NCI-H2227 treated with DMSO at 0.1 percent for 48 hours (cell line): Measurements from ENCODE around the gene SCAMP5.

Experiments
- DNase-seq: peaks from one replicate; lab custom pipeline; 2025; lab: John Stamatoyannopoulos, UW

SCAMP5 gene, protein sequence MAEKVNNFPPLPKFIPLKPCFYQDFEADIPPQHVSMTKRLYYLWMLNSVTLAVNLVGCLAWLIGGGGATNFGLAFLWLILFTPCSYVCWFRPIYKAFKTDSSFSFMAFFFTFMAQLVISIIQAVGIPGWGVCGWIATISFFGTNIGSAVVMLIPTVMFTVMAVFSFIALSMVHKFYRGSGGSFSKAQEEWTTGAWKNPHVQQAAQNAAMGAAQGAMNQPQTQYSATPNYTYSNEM

DNA sequence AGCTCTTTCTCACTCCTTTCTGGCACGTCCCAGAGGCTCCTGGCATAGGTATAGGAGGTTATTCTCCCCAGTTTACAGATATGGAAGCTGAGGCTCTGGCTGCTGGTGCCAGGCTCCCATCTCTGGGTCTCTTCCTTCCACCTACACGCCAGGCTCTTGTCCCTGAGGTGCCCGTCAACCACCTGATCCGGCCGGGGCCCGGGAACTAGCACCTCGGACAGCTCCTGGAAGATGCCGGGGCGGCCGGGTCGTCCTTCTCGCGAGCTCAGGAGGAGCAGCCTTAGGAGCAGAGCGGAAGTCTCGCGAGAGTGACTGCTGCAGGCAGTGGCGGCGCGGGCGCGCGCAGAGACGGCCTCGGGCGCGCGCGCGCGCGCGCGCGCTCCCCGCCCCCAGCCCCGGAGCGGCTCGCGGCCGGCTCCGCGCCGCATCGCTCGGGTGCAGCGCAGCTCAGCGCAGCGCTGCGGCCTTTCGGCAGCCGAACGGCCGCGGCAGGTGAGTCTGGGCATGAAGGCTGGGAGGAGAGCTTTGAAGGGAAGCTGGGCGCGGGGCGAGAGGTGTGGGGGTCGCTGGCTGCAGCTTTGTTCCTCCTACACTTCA is at the start of gene SCAMP5:
SCAMP5 (plus strand) TSS at position 382 of the 597 bp plus-strand sequence. CDS start 16,277 bp downstream, outside the sequence.
- DNase-seq = peak; percentile 80

DNA sequence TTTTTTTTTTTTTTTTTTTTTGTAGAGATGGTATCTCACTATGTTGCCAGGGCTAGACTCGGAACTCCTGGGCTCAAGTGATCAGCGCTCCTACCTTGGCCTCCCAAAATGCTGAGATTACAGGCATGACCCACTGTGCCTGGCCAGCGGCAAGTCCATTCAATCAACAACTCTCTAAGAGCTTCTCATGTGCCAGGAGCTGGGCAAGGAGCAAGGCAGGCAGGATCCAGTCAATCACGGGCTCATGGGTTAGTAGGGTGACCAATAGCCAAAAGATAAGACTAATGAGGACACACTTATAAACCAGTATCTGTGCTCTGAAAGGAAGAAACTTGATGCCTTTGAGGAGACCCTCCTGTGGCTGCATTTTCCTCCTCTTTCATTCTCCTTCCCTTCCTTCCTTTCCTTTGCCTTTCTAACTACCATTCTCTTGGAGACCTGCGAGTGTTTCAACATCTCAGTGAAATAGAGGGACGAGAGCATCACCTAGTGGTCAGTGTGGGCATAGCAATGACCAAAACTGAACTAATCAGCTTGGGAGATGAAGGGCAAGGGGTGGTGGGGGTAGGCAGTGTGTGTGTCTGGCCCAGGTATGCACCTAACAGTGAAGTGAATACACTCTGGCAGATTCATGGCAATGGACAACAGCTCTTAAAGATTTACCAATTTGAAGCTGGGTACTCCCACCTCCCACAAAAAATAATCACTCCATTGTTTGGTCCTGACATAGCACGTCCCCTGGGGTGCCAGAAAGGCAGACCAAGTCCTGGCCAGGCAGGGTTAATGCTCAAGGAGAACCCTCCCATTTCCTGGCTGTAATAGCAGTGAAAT is 45.1 kb upstream of the SCAMP5 start:
- peak; percentile 38 for DNase-seq

DNA sequence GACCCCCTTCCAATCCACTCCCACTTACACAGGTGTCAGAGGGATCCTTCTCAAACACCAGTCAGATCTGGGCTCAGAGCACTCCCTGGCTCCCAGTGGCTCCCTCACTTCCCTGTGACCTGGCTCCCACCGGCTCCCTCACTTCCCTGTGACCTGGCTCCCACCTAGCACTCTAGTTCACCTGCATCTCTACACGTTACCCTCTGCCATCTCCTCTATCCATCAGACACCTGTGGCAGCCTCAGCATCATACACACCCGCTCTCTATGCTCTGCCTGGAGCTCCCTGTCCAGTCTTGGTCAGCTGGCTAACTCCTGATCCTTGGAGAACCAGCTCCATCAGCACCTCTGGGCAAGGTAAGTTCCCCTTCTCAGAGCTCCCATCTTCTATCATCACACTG is 44.4 kb upstream of the SCAMP5 start:
- no peak for DNase-seq

DNA sequence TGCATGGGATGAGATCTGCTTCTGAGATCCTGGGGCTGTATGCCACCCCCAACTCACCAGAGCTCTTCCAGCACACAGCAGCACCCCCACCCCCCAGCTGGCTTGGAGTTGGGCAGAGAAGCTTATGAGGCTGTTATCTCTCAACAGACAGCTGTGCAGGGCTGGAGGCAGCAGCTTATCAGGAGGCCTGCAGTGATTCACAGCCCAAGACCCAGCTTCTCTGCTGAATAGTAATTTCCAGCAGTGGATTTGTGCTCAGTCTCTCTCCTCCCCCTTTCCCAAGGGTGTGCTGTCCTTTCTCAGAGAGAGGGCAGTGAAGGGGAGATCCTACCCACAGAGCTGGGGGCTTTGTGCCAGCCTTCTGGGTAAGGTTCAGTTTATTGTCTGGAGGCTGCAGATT is 40.8 kb upstream of the SCAMP5 start:
- DNase-seq = peak; percentile 17

DNA sequence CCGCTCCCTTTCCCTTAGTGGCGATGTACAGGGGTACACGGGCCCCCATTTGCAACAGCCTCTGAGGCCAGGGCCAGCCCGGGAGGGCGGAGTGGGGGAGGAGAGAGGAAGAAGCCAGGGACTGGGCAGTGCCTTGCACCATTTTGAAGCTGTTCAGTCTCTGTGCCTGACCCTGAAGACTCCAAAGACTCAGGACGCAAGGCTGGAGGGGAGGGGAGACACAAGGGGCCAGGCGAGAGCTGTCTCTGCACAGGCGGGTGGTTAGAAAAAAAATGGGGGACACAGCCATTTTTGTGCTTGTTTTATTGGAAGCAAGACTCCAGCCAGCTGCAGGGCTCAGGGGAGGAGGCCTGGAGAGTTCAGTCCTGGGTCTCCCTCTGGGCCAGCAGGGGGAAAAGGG is 40.3 kb upstream of the SCAMP5 start:
- DNase-seq = no peak

DNA sequence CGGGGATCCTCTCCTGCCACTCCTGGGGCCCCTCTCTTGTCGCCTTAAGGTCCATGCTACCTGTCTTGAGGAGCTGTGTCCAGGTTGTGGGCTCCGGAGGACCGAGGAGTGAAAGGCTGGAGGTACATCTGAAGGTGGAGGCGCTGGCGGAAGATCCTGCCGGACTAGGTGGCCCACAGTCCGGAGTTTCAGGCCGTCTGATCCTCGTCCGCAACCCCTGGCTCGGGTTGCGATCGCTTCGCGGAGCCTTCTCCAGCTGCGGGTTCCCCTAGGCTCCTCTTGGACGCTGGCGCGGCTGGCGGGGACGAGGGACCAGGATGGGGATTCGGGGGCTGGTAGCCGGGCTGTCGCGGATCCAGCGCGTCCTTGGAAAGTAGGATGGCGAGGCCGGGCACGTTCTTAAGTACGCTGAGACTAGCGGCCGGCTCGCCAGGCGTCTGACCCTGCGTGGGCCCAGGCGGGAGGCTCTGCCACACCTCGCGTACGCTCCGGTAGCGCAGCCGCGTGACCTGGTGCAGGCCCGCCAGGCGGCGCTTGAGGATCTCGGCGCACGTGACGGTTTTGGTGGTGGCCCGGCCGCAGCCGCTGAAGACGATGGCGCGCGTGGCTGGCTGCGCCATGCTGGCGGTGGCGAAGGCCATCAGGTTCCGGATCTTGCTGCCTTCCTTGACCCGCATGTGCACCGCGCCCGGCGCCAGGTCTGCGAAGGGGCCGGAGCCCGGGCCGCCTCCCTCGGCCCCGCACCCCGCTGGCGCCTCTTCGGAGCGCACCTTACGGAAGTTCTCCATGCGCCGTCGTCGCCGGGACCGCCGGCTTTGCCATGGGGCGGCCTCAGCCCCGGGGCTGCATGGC is 39.3 kb upstream of the SCAMP5 start:
- DNase-seq = no peak

DNA sequence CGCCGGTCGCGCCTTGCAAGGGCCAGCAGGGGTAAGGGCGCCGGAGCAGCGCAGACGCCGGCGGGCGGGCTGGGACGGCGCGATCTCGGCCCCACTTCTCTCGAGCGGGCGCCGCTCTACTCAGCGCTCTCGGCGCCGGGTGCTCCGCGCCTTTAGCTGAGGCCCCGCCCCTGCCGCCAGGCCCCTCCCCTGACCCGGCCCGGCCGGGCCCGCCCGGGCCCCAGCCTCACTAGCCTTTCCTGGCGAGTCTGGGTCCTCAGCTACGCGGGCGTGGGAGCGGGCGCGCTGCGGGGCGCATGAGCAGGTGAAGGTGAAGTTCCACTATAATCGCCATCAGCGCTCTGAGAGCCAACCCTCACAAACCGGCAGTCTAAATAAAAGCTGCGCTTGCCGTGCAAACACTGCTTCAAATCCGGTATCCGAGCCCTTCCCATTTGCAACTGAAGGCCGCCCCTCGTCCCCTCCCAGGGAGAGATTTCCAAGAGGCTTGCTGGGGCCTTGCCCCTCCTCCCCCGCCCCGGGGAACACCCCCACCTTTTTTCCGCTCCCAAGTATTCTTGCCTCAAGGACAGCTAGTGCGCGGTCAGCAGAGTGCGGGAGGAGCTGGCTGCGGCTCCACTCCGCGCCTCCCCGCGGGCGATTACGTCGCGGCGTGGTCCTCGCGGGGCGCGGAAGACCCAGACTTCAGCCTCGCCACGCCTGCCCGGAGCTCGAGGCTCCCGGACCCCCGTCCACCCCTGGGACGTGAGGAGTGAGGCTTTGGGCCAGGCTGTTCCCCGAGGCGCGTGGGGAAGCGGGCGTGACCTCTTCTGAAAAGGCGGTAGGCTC is 38.5 kb upstream of the SCAMP5 start, which contains the start of gene RPP25:
RPP25 (minus strand) TSS at position 125 of the 828 bp plus-strand sequence. CDS start 189 bp downstream, outside the sequence.
- DNase-seq = peak; percentile 62

DNA sequence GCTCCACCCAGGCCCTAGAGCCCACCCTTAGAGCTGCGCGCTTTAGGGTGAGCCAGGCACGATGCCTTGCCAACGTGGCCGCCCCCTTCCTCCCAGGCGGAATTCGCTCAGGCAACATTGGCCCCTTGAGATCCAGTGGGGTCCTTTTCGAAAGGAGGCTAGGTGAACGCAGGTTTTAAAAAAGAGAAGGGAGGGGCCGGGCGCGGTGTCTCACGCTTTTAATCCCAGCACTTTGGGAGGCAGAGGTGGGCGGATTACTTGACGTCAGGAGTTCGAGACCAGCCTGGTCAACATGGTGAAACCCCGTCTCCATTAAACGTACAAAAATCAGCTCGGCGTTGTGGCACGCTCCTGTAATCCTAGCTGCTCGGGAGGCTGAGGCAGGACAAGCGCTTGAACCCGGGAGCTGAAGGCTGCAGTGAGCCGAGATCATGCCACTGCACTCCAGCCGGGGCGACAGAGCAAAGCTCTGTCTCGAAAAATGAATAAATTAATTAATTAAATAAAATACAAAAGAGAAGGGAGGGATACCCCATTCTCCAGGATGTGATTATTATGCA is 37.8 kb upstream of the SCAMP5 start:
- peak; percentile 55 for DNase-seq

DNA sequence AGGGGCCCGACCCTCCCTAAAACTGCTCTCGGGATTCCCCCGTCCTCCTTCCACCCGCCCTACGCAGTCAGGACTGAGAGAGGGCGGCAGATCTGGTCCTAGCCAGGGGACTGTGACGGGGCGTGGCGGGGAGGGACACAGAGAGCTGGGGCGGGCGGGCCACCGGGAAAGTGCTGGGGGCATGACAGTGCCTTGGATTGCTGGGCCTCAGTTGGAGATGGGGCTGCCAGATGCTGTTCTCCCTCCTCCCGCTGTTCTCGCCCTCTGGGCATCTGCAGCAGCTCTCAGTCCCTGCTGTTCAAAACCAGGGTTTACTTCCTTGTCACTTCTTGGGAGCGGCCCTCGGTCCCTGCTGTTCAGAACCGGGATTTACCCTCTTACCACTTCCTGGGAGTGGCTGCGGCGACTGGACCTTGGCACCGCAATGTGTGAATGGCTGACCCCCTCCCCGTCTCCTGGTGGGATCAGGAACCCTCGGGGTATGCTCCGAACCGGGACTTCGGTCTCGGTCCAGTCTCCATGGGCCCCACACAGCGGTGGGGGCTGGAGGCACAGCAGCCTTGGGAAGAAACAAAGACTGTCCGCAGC is 36.9 kb upstream of the SCAMP5 start:
- DNase-seq = no peak

DNA sequence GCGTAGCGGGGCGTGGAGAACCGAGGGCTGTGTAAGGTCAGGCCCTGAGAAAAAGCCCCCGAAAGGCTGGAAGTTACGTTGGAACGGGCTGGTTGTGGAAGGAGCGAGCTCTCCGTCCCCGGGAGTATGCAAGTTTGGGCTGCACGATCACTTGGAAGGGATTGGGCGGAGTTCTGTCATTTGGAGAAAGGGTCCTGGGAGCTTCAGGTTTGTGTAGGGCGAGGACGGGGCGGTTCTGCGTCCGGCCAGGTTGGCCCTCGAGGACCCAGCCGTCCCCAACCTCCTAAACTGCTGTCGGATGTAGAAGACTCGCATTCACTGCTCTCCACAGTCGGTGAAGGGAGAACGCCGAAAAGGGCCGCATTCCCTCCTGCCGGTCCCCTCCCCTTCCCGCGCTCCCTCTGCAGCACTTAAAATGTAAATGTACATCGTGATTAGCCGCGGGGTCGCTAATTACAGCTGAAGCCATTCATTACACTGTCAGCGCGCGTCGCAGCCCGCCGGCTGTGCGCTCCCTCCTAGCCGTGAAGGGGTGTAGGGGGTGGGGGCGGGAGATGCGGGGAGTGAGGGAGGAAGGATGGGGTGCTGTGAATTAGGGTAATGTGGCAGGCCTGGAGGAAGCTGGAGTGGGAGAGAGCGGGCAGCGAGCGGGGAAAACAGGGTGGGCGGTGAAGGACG is 36.3 kb upstream of the SCAMP5 start:
- no peak for DNase-seq

DNA sequence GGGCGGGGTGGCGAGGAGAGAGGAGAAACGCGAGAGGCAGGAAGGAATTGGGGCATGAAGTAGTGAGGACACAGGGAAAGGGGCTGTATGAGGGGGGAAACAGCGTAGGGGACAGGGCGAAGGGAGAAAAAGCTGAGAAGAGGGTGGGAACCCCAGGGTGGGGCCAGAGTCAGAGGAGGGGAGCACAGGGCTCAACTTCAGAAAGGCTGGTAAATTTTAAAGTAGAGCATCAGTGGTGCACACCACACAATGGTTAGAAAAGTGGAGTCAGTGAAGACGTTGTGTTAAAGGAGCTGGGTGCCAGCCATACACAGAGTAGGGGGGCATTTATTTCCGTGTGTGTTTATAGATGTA is 35.8 kb upstream of the SCAMP5 start:
- DNase-seq = peak; percentile 35

DNA sequence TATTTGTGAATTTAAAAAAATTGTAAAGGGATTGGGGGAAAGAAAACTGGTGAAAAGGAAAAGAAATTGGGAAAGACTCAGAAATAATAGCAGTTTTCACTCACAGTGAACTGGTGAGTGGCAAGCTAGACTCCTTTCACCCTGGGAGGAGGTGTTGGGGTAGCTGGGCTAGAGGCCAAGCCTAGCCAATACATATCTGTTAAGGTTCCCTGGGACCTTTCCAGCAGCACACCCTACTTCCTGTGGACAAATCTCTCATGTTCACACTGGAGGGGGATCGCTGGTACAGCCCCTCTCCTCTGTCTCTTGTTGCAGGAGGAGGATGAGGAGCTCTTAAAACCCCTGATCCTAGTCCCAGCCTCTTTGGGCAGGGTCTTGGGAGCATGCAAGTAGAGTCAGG is 35.1 kb upstream of the SCAMP5 start:
- DNase-seq = no peak

DNA sequence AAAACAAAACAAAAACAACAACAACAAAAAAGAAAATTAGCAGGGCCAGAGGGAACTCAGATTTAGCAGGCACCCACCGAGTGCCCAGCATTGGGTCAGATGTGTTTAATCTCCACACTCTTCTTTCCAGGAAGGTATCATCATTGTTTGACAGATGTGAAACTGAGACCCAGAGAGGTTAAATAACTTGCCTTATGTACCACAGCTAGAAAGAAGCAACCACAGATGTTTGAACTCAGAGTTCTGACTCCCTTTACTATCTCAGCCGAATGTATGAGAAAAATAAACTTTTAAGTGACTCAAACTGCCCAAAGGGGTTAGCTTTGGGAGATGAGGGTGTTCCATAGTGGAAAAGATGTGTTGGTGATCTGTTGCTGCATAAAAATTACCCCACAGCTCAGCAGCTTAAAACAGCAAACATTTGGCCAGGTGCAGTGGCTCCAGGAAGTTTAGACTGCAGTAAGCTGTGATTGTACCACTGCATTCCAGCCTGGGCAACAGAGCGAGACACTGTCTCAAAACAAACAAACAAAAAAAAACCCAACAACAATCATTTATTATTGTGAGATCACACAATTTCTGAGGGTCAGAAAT is 34.3 kb upstream of the SCAMP5 start:
- no peak for DNase-seq

DNA sequence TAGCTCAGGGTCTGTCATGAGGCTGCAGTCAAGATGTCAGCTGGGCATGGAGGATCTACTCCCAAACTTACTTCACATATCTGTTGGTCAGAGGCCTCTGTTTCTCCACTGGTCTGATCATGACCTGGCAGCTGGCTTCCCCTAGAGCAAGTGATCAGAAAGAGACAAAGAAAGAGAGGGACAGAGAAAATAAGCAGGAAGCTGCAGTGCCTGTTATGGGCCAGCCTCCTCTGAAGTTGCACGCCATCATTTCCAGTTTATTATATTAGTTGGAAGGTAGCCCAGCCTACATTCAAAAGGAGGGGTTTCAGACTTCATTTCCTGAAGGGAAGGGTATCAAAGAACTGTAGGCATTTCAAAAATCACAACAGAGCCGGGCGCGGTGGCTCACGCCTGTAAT is 33.7 kb upstream of the SCAMP5 start:
- no peak for DNase-seq

DNA sequence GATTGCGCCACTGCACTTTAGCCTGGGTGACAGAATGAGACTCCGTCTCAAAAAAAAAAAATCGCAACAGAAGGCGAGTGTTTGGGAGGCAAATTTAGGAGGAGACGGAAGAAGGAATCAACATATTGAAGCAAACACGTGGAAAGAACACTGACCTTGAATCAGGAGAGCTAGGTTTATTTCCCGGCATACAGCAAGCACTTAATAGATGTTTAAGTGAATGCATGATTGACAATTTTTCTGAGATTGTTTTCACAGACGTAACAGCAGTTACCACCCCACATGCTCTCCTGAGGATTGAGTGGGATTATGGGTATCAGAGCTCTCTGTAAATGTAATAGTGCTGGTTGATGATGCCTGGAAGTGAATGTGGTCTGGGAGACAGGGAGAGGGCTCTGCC is 33.1 kb upstream of the SCAMP5 start:
- DNase-seq = no peak

DNA sequence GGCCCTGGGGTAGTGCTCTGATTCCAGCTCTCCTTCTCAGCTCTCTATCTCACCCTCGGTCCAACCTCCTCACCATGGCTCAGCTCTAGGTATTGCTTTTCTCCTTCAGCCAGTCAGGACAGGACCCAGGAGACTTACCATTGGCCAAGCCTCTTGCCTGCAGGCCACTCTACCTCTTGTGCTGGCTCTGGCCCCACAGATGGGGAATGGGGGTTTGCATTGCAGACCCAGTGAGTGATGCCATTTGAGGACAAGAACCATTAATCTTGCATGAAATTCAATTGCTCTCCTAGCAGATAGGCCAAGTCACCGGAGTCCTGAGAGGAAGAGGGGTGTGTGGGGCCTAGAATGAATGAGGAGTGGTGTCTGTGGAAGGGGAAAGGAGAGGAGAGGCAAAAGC is 32.7 kb upstream of the SCAMP5 start:
- no peak for DNase-seq

DNA sequence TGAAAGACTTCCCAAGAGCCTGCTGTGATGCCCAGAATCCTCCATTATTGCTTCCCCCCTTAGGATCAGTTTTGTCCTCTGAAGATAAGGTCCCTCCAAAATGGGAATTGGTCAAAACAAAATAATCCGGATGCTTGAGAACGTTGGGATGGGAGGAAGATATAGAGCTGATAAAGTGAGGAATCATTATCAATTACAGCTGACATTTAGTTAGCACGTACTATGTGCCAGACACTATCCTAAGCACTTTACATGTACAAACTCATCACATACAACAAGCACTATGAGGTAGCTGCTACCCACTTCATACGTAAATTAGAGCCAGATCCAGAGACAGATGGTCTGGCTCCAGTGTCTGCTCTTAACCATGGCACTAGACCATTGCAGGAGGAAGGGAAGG is 32.1 kb upstream of the SCAMP5 start:
- DNase-seq = no peak

DNA sequence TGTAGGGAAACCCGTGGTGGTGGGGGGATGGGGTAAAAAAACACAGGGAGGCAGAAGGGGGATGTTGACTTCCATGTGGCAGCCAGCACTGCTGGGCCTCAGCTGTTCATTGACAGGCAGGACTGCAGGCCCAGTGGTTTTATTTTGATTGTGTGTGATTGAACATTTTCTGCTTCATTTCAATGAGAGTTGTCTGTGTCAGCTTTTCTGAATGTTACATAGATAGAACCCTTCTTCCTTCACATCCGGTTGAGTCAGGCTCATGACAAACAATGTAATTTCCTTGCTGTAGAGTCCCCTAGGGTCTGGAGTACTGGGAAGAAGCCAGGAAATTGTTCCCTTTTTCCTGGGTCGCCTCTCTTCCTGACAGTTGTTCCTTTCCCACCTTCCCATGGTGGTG is 30.6 kb upstream of the SCAMP5 start:
- DNase-seq = no peak

DNA sequence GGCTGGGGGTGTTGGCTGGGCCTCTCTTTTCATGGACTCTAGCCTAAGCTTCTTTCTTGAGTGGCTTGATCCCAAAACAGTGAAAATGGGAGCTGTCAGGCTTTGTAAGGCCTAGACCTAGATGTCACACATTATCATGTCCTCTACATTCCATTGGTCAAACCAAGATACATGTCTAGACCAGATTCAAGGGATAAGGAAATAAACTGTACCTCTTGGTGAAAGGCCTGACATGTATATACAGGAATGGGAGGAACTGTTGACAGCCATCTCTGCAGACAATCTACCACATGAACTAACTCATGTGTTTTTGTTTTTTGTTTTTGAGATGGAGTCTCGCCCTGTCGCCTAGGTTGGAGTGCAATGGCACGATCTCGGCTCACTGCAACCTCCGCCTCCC is 27.7 kb upstream of the SCAMP5 start:
- no peak for DNase-seq

DNA sequence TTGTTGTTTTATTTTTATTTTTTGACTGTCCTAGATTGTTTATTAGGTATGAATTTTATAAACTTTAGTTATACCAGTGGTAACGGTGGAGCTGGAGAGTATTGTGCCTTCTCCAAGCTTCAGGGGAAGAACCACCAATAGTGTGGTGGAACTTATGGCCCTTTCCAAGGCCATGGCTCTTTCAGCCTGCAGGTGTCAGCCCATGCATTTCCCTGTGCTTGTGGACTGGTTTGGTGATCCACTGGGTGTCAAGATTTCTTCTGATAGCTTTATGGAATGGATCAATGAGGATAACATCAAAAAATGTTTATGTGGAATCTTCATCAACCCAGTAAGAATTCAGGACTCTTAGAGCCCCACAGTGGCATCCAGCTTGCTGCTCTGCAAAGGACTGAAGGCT is 19.2 kb upstream of the SCAMP5 start:
- no peak for DNase-seq
